Skin of body (tissue), 2 donors: ENCODE measurements around the gene TEAD2. TPM values are rescaled to one million over a fixed set of nuclear protein-coding genes. Genes with fewer than 3 reads are reported as not detected.
"Not testable (repeated sequence)": the region's sequence is repeated elsewhere in the genome, so short reads cannot be mapped to it uniquely, and the experiment has no call there.

ENCODE experiments used
- DNase-seq: peaks from one replicate; lab custom pipeline; 2025; lab: John Stamatoyannopoulos, UW
- total RNA-seq: library from RNA; depleted of rRNA; stranded (reverse); fragments of >200 nt; gene quantifications from one replicate; pipeline ENCODE4 v1.2.3, GENCODE V29; 2014

The TEAD2 gene
- total RNA-seq, 1 donor from 2014 or later = 21.4 TPM

- no peak for DNase-seq
These were observed 28.8 kb downstream of the TEAD2 start for GRCh38 chr19:49333418-49333805.

GRCh38 chr19:49332691-49333417, 29.4 kb downstream of the TEAD2 start:
- not testable (repeated sequence) for DNase-seq

GRCh38 chr19:49331616-49332055, 30.6 kb downstream of the TEAD2 start:
- DNase-seq = no peak

GRCh38 chr19:49331187-49331586, 31.0 kb downstream of the TEAD2 start:
- not testable (repeated sequence) for DNase-seq

- no peak for DNase-seq
These were observed 33.5 kb downstream of the TEAD2 start for GRCh38 chr19:49328741-49329140.

- DNase-seq = no peak
These were observed 34.2 kb downstream of the TEAD2 start for GRCh38 chr19:49327878-49328544.

GRCh38 chr19:49326165-49326704, 36.0 kb downstream of the TEAD2 start:
- DNase-seq = no peak

- not testable (repeated sequence) for DNase-seq
These were observed 36.5 kb downstream of the TEAD2 start for GRCh38 chr19:49325756-49326155.

GRCh38 chr19:49324801-49325576, 37.2 kb downstream of the TEAD2 start, which contains the start of gene SLC6A16:
SLC6A16 (minus strand) TSS chr19:49325191; CDS start chr19:49311347, 13,844 bp downstream.
- no peak for DNase-seq

- no peak for DNase-seq
These were observed 43.9 kb downstream of the TEAD2 start for GRCh38 chr19:49318296-49318695.

GRCh38 chr19:49316284-49316683, 45.9 kb downstream of the TEAD2 start:
- DNase-seq = no peak

- DNase-seq = no peak
These were observed 47.1 kb downstream of the TEAD2 start for GRCh38 chr19:49315111-49315510.

GRCh38 chr19:49309087-49309486, 53.1 kb downstream of the TEAD2 start:
- no peak for DNase-seq

- DNase-seq = not testable (repeated sequence)
These were observed 55.5 kb downstream of the TEAD2 start for GRCh38 chr19:49306734-49307133.

- no peak for DNase-seq
These were observed 60.4 kb downstream of the TEAD2 start for GRCh38 chr19:49301866-49302252.

GRCh38 chr19:49301165-49301865, 60.9 kb downstream of the TEAD2 start:
- no peak for DNase-seq

- DNase-seq = not testable (repeated sequence)
These were observed 63.6 kb downstream of the TEAD2 start for GRCh38 chr19:49298653-49299052.

GRCh38 chr19:49297403-49297802, 64.8 kb downstream of the TEAD2 start:
- DNase-seq = no peak

GRCh38 chr19:49295208-49295880, 66.9 kb downstream of the TEAD2 start:
- no peak for DNase-seq

GRCh38 chr19:49294401-49294800, 67.8 kb downstream of the TEAD2 start:
- no peak for DNase-seq
